UCSD-AML1 (cell line): ENCODE results near the gene NFATC4.

Experiments used
- DNase-seq: peaks from one replicate; lab custom pipeline; 2025; ENCODE audit not compliant: unreplicated experiment; lab: John Stamatoyannopoulos, UW

The NFATC4 gene

DNA sequence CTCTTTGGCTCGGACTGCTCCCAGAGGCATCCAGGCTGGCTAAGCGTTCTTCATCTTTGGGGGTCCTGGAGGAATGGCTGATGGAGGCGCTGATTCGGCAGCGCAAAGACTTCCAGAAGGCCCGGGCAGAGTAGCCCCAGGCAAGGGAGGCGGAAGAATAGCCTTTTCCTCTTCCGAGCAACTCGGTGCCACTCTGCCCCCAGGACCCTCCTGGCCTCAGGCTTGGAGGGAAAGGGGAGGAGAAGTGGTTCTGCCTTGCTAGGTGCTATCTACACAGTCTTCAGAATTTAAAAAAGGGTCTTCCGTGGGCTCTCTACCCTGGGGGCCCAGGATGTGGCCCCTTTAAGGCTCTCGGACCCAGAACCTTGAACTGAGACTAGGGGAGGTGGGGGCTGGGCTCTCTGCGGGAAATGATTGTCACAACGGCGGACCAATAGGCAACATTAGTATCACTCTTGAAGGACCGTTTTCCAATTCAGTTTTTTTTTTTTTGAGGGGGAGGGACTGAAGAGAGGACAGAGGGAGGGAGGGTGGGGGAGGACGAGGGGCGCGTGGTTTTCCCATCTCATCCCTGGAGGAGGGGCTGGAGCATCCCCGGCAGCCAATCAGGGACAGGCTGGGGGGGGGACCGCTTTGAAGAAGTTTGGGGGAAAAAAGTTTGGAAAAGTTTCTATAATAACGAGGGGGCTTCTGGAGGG is at the start of gene NFATC4:
Gene NFATC4, plus strand, starts transcription at position 671 of the 698 bp plus-strand sequence. CDS start 157 bp downstream, outside the sequence.
- DNase-seq: no peak

- DNase-seq: no peak
Observed at GRCh38 chr14:24321212-24321975, 46.6 kb upstream of the NFATC4 start.

DNA sequence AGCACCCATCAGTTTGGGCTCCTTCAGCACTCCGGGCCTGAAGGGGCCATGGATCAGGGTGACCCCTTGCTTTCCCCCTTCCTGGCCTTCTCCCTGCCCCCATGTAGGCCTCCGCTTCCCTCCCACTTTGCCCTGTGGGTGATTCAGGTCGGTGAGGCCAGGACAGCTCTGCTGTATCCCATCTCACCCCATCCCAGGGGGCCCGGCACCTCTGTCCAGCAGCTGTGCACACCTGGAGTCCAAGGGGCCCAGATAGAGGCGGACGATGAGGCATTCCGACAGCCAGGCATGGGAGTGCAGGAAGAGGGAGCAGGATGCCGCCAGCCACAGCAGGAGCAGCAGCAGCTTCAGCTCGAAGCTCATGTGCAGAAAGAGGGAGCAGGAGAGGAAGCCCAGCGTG is 45.3 kb upstream of the NFATC4 start:
- no peak for DNase-seq

- no peak for DNase-seq
Observed at GRCh38 chr14:24323341-24323740, 44.6 kb upstream of the NFATC4 start.

GRCh38 chr14:24324024-24324423 is 44.0 kb upstream of the NFATC4 start:
- no peak for DNase-seq

DNA sequence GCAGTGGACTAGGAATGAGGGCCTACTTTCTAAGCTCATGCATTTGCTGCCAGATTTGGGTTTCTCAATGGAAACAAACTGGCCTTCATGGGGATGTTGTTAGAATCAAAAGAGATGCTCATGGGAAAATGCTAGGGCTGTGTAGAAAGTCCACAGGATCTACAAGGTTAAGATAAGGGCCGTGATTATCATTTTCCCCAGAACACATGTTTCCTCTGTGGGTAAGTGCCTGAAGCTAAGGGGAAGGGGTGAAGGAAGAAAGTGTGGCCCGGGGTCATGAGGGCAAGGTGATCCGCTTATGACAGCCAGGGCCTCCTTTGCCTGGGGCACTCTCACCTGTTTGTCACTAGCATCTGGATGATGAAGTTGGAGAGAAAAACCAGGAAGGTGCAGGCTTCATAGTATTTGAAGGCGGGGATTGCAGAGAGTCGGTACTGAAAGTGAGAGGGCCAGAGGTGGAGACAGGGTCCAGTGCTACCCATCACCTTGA is 42.9 kb upstream of the NFATC4 start:
- no peak for DNase-seq

- no peak for DNase-seq
Observed at GRCh38 chr14:24325963-24326362, 42.0 kb upstream of the NFATC4 start.

DNA sequence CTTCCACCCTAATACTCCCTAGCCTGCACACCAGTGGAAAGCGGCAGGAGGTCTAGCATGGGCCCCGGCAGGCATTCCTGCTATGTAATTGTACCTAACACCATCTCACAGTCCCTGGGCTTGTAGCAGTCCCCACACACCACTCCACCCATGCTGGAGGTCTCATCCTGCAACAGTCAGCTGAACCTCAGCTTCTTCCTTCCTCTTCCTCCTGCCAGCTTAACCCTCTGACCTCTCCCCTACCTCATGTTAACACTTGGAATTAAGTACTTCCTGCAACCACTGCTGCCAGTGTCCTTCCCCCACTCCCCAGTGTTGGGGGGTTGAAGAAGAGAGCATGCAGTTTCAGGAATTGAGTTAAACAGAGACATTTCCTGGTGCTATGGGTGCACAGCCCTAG is 40.7 kb upstream of the NFATC4 start:
- DNase-seq: no peak

DNA sequence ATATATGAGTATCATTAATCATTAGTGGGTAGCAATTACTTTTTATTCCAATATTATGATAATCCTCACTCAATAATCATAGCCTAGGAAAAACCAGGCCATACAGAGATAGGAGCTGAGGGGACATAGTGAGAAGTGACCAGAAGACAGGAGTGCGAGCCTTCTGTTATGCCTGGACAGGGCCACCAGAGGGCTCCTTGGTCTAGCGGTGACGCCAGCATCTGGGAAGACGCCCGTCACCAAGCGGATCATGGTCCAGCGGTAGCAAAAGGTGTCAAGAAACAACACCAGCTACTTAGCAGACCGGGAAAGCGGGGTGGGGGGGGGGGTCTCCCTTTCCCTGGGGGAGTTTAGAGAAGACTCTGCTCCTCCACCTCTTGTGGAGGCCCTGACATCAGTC is 40.1 kb upstream of the NFATC4 start:
- DNase-seq: peak; percentile 24

GRCh38 chr14:24329073-24329663 is 38.8 kb upstream of the NFATC4 start:
- DNase-seq: no peak

DNA sequence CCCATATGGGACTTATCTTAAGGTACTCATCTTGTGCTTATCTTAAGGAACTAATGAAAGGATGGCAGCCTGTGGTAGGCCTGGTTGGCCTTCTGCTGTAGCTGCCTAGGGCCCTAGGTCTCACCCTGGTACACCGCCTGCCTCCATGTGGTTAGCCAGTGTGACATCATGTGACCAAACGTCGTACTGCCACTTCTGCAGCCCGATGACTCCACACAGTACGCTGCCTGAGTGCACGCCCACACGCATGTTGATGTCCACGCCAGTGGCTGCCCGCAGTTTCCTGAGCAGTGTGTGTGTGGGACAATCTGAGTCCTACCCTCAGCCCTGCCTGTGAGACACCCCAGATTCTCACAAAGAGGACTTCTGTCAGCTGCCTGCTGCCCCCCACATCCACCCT is 38.2 kb upstream of the NFATC4 start:
- peak; percentile 79 for DNase-seq

GRCh38 chr14:24330973-24331674 is 36.9 kb upstream of the NFATC4 start:
- no peak for DNase-seq

GRCh38 chr14:24331731-24332267 is 36.2 kb upstream of the NFATC4 start:
- DNase-seq: no peak

DNA sequence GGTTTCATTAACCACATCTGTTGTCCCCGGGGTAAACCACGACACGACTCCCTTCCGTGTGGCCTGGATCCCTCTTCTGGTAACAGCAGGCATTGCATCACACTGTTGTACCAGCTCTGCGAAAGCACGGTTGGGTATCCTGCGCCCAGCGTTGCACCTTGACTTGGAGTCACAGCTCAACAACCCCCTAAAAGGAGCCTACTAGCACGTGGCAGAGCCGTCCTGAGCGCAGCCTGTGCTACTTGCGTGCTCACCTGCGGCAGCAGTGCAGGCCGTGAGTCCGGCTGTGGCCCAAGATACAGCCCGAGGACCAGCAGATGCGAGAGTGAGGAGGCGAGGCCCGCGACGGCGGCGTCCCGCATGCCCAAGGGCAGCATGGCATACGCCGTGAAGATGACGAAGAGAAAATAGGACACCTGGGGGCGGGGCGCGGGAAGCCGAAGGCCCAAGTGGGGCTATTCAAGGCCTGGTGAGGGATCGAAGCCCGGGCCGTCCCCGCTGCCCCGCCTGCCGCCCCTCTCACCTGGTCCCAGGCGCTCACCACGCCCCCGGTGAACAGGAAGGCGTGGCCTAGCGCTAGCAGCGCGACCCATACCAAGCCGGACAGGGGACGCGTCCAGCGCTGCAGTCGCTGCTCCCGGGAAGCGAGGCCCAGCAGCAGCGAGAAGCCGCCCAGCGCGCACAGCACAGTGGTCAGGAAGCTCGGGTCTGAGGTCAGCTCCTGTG is 35.6 kb upstream of the NFATC4 start:
- peak; percentile 64 for DNase-seq

DNA sequence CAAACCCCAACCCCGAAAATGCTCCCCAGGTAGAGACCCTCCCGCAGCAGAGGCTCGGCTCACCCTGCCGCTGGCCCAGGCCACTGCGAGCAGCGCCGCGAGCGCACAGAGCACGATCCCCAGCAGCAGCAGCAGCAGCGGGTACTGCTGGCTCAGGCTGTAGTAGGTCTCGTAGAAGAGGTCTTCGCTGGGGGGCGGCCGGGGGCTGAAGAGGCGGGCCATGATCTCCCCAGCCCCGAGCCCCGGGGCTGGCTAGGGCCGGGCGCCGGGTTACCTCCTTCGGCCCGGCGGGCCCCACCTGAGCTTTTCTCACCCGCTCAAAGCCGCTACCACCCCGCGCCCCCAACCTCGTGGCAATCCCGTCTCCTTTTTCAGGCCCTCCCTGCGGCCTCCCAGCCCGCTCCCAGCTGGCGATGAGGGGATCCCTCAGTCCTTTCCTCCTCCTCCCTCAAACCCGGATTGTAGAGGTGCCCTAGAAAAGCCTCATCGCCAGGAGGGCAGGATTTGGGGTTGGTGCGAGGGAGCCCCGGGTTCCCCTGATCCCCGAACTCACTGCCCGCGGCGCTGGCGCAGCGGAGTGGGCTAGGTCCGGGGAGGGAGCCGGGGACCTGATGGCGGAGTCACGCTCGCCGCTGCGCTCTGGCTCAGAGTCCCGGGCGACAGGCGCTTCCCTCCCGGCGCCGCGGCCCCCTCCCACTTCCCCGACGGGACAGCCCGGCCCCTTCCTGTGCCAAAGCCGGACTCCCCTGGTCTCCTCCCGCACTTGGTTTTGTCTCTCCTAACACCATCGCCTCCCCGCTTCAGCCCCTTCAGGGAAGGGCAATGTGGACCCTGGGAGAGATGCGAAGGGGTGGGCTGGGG is 33.3 kb upstream of the NFATC4 start, which contains the start of gene ADCY4:
Gene ADCY4, minus strand, starts transcription at position 641 of the 861 bp plus-strand sequence. Its CDS starts 419 bp downstream, at position 222.
- peak; percentile 58 for DNase-seq

DNA sequence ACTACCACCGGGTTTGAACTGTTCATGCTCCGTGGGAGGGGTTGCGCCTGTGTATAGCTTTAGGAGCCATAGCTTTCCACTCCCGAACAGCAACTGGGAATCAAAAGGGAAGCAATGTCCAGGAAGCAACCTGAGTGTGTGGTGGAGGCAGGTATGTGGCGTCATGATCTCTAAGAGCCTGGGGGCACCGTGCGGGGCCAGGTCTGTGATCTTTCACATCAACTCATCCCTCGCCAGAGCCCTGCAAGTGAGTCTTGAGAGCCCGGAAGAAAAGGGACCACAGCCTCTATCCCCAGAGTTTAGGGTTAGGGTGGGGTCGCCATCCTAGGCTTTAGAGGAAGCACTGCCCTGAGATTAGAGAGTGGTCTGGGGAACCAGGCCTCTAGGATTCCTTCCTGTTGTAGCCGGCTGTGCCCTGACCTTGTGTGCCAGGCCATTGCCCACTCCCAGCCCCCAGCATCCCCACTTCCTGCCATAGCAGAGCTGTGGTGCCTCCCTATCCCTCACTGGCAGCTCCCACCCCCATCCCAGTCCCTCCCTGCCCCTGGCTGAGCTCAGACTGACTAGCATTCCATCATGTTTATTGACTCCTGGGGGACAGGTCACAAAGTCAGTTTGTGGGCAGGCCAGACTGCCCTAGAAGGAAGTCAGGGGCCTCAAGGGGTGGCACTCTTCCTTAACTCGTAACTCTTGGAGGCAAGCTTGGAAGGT is 32.4 kb upstream of the NFATC4 start:
- DNase-seq: peak; percentile 71

DNA sequence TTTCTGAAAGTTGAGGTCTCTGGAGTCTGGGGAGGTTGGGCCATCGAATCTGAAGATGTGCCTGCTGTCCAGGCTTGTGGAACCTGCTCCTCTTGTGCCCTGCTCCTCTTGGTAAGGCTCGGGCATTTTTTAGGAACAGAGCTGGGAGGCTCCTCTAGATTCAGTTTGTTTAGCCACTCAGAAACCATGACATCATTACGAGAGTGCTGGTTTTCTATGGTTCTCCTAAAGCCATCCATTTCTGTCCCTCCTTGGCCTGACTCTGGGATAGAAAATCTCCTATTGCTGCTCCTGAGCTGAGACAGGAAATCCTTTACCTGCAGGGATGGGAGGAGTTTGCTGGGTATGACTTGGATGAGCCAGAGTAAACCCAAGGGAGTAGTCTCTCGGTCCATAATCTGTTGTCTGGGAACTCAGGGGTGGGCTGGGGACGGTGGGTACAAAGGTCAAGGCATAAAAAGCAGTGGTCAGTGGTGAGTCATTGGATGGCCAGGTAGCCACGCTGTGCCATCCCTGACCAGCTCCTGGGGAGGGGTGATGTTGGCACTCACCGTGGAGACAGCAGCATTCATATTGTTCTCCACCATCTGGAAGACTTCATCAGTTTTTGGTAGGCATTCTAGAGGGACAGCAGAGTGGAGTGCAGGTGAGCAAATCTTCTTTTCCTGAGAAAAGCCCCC is 30.7 kb upstream of the NFATC4 start:
- DNase-seq: no peak

DNA sequence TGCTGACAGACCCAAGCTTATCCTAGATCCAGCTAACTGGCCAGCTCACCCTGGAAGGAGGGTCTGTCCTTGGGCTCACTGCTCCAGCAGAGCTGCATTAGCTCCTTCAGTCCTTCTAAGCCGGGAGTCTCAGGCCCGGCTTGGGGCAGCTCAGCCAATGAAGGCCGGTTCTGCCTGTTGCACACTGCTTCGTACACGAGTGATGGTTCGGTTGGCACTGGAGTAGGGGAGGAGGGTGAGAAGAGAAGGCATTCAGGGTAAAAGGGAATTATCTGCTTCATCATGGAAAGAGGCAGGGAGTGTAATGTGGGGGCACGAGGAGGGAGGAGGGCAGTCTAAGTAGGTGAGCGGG is 30.2 kb upstream of the NFATC4 start:
- DNase-seq: no peak
